Measurements from ENCODE around the gene RRP9.
A peak's percentile ranks its signal among the peaks of the same experiment; 100 is the strongest.

The RRP9 gene

DNA sequence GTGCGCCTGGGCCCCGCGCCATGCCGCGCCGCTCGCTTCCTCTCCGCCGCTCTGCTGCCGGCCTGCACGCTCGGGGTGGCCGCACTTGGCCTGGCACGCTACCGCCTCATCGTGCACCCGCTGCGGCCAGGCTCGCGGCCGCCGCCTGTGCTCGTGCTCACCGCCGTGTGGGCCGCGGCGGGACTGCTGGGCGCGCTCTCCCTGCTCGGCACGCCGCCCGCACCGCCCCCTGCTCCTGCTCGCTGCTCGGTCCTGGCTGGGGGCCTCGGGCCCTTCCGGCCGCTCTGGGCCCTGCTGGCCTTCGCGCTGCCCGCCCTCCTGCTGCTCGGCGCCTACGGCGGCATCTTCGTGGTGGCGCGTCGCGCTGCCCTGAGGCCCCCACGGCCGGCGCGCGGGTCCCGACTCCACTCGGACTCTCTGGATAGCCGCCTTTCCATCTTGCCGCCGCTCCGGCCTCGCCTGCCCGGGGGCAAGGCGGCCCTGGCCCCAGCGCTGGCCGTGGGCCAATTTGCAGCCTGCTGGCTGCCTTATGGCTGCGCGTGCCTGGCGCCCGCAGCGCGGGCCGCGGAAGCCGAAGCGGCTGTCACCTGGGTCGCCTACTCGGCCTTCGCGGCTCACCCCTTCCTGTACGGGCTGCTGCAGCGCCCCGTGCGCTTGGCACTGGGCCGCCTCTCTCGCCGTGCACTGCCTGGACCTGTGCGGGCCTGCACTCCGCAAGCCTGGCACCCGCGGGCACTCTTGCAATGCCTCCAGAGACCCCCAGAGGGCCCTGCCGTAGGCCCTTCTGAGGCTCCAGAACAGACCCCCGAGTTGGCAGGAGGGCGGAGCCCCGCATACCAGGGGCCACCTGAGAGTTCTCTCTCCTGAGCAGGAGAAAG, 14.4 kb upstream of the RRP9 start:
- Histone ChIP-seq H3K27ac (ENCODE audit: low read depth in 2 of 2, low read length in 2 of 2) (peak overlapping the region in 1 of 2 donors; percentile 32), H3K27me3 (ENCODE audit: control insufficient read depth in 2 of 2, insufficient read depth in 2 of 2, low read length in 2 of 2) (peaks cover 0 to 7% of the 10 kb centered on the region in 2 donors), H3K4me3 (ENCODE audit: low read length in 2 of 2) (peak overlapping the region; percentile 44 to 48), H3K4me1 (ENCODE audit: control insufficient read depth in 2 of 2, insufficient read depth in 2 of 2, low read length in 2 of 2) (no peaks in the 10 kb centered on the region), H3K36me3 (ENCODE audit: control insufficient read depth in 2 of 2, insufficient read depth in 2 of 2, low read length in 2 of 2) (peaks cover 2% of the 10 kb centered on the region in 2 donors), H3K9ac (ENCODE audit: low read depth in 1 of 2, low read length in 2 of 2) (peak overlapping the region in 1 of 2 donors; percentile 49), H3K9me3 (ENCODE audit: control insufficient read depth in 2 of 2, low read length in 2 of 2) (no peaks in the 10 kb centered on the region)

DNA sequence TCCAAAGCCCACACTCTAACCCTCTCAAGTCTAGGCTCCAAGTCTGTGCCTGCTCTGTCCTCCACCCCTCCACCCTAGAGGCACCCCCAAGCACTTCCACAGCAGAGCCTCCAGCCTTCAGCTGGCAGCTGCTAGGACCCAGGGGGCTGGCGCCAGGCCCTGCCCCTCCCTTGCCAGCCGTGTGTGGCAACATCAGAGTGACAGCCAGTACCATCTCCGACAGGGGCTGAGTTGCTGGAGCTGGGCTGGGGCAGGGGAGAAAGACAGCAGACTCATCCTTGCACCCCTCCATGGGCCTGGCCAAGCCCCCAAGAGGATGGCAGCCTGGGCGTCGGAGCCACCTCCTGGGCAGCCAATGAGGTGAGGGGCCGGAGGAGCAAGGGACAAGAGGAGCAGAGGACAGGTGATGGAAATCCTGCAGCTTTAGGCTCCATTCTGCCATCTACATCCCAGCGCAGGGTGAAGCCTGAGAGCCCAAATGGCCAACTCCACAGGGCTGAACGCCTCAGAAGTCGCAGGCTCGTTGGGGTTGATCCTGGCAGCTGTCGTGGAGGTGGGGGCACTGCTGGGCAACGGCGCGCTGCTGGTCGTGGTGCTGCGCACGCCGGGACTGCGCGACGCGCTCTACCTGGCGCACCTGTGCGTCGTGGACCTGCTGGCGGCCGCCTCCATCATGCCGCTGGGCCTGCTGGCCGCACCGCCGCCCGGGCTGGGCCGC, 13.6 kb upstream of the RRP9 start, which contains the start of gene GPR62:
GPR62 (plus strand) TSS at position 207 of the 718 bp plus-strand sequence; CDS start at position 479, 272 bp downstream.
- no peaks in the 10 kb centered on the region for H3K9me3 ChIP-seq (ENCODE audit: control insufficient read depth in 2 of 2, low read length in 2 of 2)
- H3K4me3 ChIP-seq (ENCODE audit: low read length in 2 of 2), result peak within 1 kb of the TSS; percentile 44 to 48
- H3K27ac ChIP-seq (ENCODE audit: low read depth in 2 of 2, low read length in 2 of 2), result peak within 1 kb of the TSS in 1 of 2 donors; percentile 32
- no peaks in the 10 kb centered on the region for H3K4me1 ChIP-seq (ENCODE audit: control insufficient read depth in 2 of 2, insufficient read depth in 2 of 2, low read length in 2 of 2)
- peak within 1 kb of the TSS in 1 of 2 donors; percentile 49 for H3K9ac ChIP-seq (ENCODE audit: low read depth in 1 of 2, low read length in 2 of 2)
- H3K27me3 ChIP-seq (ENCODE audit: control insufficient read depth in 2 of 2, insufficient read depth in 2 of 2, low read length in 2 of 2), result peaks cover 0 to 7% of the 10 kb centered on the region in 2 donors
- peaks cover under 1 to 2% of the 10 kb centered on the region in 2 donors for H3K36me3 ChIP-seq (ENCODE audit: control insufficient read depth in 2 of 2, insufficient read depth in 2 of 2, low read length in 2 of 2)

DNA sequence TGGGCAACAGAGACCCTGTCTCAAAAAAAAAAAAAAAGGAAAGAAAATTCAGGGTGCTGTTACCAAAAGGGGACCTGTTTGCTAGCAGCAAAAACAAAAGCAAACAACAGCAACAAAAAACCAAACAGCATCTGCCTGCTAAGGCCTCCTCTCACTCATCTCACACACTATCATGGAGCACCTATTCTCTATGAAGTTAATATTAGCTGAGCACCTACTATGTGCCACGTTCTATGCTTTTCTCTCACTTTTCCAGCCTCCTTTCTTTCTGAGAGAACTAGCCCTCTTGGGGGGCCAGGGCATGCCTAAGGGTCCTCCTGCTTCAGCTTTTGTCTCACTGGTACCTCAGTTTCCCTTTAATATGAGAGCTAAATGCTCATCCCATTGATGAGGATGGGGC, 13.0 kb upstream of the RRP9 start:
- H3K4me3 ChIP-seq (ENCODE audit: low read length in 2 of 2), result no peak overlapping the region

DNA sequence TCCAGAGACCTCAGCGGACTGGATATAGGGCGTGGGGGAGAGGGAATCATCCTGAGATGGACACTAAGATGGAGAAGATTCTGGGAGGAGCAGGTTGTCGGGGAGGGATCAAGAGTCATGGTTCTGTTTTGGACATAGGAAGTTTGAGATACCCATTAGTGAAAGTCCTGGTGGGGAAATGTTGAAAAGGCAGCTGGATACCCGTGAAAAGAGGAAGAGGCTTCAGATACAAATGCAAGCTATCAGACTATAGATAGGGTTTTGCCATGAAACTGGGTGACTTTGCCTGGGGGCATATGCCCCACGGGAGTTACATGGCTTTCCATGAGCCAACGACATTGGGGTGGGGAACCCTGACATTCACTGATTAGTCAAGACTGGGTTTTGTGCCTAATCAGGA, 12.4 kb upstream of the RRP9 start:
- peaks cover 0 to 1% of the 10 kb centered on the region in 2 donors for H3K36me3 ChIP-seq (ENCODE audit: control insufficient read depth in 2 of 2, insufficient read depth in 2 of 2, low read length in 2 of 2)
- H3K27me3 ChIP-seq (ENCODE audit: control insufficient read depth in 2 of 2, insufficient read depth in 2 of 2, low read length in 2 of 2), result peaks cover 0 to 7% of the 10 kb centered on the region in 2 donors
- H3K9me3 ChIP-seq (ENCODE audit: control insufficient read depth in 2 of 2, low read length in 2 of 2), result no peaks in the 10 kb centered on the region
- no peak overlapping the region for H3K9ac ChIP-seq (ENCODE audit: low read depth in 1 of 2, low read length in 2 of 2)
- H3K4me1 ChIP-seq (ENCODE audit: control insufficient read depth in 2 of 2, insufficient read depth in 2 of 2, low read length in 2 of 2), result no peaks in the 10 kb centered on the region
- no peak overlapping the region for H3K27ac ChIP-seq (ENCODE audit: low read depth in 2 of 2, low read length in 2 of 2)
- H3K4me3 ChIP-seq (ENCODE audit: low read length in 2 of 2), result no peak overlapping the region

More for the DNA sequence above, 13.0 kb upstream of the RRP9 start:
- Histone ChIP-seq H3K36me3 (ENCODE audit: control insufficient read depth in 2 of 2, insufficient read depth in 2 of 2, low read length in 2 of 2) (peaks cover 0 to 2% of the 10 kb centered on the region in 2 donors), H3K9ac (ENCODE audit: low read depth in 1 of 2, low read length in 2 of 2) (no peak overlapping the region), H3K9me3 (ENCODE audit: control insufficient read depth in 2 of 2, low read length in 2 of 2) (no peaks in the 10 kb centered on the region), H3K4me1 (ENCODE audit: control insufficient read depth in 2 of 2, insufficient read depth in 2 of 2, low read length in 2 of 2) (no peaks in the 10 kb centered on the region), H3K27ac (ENCODE audit: low read depth in 2 of 2, low read length in 2 of 2) (no peak overlapping the region), H3K27me3 (ENCODE audit: control insufficient read depth in 2 of 2, insufficient read depth in 2 of 2, low read length in 2 of 2) (peaks cover 0 to 7% of the 10 kb centered on the region in 2 donors)

DNA sequence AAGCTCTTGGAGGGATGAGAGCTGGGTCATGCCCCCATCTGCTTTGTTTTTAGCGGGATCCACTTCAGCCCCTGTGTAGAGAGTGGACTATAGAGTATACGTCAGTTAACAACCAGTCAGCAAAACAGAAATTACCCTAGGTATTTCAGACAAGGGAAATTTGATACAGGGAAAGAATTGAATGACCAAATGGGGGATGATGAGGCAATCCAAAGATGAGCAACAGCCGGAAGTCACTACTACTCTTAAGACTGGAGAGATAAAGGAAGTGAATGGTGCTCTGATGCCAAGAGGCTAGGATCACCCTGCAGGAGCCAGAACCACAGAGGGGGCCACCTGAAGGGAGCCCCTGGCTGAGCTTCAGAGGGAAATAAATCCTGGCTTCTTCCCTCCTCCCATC, 11.7 kb upstream of the RRP9 start:
- H3K27ac ChIP-seq (ENCODE audit: low read depth in 2 of 2, low read length in 2 of 2), result no peak overlapping the region
- H3K4me3 ChIP-seq (ENCODE audit: low read length in 2 of 2), result no peak overlapping the region
- H3K9me3 ChIP-seq (ENCODE audit: control insufficient read depth in 2 of 2, low read length in 2 of 2), result no peaks in the 10 kb centered on the region
- H3K36me3 ChIP-seq (ENCODE audit: control insufficient read depth in 2 of 2, insufficient read depth in 2 of 2, low read length in 2 of 2), result no peaks in the 10 kb centered on the region
- peaks cover 0 to 7% of the 10 kb centered on the region in 2 donors for H3K27me3 ChIP-seq (ENCODE audit: control insufficient read depth in 2 of 2, insufficient read depth in 2 of 2, low read length in 2 of 2)
- no peak overlapping the region for H3K9ac ChIP-seq (ENCODE audit: low read depth in 1 of 2, low read length in 2 of 2)
- H3K4me1 ChIP-seq (ENCODE audit: control insufficient read depth in 2 of 2, insufficient read depth in 2 of 2, low read length in 2 of 2), result no peaks in the 10 kb centered on the region

DNA sequence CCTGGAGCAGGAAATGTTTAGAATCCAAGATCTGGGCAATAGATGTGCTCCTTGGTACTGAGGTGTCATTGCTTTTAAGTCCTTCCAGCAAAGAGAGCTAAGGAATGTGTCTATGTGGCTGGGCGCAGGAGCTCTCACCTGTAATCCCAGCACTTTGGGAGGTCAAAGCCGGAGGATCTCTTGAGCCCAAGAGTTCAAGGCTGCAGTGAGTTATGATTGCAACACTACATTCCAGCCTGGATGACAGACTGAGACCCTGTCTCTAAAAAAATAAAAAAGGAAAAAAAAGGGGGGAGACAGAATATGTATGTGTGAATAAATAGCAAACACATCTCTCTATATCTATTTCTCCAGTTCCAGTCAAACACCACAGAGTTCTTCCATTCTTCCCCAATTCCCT, 9.2 kb upstream of the RRP9 start:
- H3K36me3 ChIP-seq (ENCODE audit: control insufficient read depth in 2 of 2, insufficient read depth in 2 of 2, low read length in 2 of 2), result peaks cover 0 to 2% of the 10 kb centered on the region in 2 donors
- H3K9ac ChIP-seq (ENCODE audit: low read depth in 1 of 2, low read length in 2 of 2), result no peak overlapping the region
- no peaks in the 10 kb centered on the region for H3K4me1 ChIP-seq (ENCODE audit: control insufficient read depth in 2 of 2, insufficient read depth in 2 of 2, low read length in 2 of 2)
- H3K4me3 ChIP-seq (ENCODE audit: low read length in 2 of 2), result no peak overlapping the region
- no peak overlapping the region for H3K27ac ChIP-seq (ENCODE audit: low read depth in 2 of 2, low read length in 2 of 2)
- H3K9me3 ChIP-seq (ENCODE audit: control insufficient read depth in 2 of 2, low read length in 2 of 2), result no peaks in the 10 kb centered on the region
- H3K27me3 ChIP-seq (ENCODE audit: control insufficient read depth in 2 of 2, insufficient read depth in 2 of 2, low read length in 2 of 2), result peaks cover 0 to 7% of the 10 kb centered on the region in 2 donors

DNA sequence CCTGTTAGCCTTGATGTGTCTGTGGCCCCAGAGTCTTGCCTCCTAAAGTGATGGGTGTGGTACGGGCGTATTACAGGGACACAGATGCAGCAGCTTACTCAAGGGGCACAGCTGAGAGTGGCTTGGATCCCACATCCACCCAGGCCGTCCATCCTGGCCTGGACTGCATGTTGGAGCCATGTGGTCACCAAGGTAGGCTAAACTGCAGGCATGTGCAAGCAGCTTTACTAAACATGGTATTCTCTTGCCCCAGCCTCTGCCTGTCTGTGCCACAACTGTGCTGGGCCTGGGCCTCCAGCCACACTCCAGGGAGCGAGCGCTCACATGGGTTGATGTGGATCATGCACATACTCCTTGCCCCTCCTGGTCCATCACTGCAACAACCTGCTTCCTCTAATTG, 7.4 kb upstream of the RRP9 start:
- Histone ChIP-seq H3K27me3 (ENCODE audit: control insufficient read depth in 2 of 2, insufficient read depth in 2 of 2, low read length in 2 of 2) (no peaks in the 10 kb centered on the region), H3K9ac (ENCODE audit: low read depth in 1 of 2, low read length in 2 of 2) (no peak overlapping the region), H3K27ac (ENCODE audit: low read depth in 2 of 2, low read length in 2 of 2) (no peak overlapping the region), H3K4me3 (ENCODE audit: low read length in 2 of 2) (no peak overlapping the region), H3K36me3 (ENCODE audit: control insufficient read depth in 2 of 2, insufficient read depth in 2 of 2, low read length in 2 of 2) (peaks cover 3% of the 10 kb centered on the region in 2 donors), H3K9me3 (ENCODE audit: control insufficient read depth in 2 of 2, low read length in 2 of 2) (no peaks in the 10 kb centered on the region), H3K4me1 (ENCODE audit: control insufficient read depth in 2 of 2, insufficient read depth in 2 of 2, low read length in 2 of 2) (no peaks in the 10 kb centered on the region)

DNA sequence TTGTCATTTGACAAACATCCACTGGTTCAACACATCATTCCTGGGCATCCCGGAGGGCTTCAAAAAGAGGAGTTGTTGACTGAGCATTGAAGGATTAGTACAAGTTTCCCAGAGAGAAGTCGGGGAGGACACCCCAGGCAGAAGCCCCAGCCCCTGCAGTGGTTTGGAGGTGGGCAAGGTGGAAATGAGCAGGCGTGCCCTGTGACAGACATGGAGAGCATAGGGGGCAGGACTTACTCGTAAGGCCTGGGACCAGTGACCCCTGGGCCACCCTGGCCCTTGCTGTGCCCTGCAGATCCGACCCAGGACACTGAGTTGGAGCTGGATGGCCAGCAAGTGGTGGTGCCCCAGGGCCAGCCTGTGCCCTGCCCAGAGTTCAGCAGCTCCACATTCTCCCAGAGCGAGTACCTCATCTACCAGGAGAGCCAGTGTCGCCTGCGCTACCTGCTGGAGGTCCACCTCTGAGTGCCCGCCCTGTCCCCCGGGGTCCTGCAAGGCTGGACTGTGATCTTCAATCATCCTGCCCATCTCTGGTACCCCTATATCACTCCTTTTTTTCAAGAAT, 6.4 kb upstream of the RRP9 start:
- Histone ChIP-seq H3K9me3 (ENCODE audit: control insufficient read depth in 2 of 2, low read length in 2 of 2) (no peaks in the 10 kb centered on the region), H3K36me3 (ENCODE audit: control insufficient read depth in 2 of 2, insufficient read depth in 2 of 2, low read length in 2 of 2) (peaks cover 3% of the 10 kb centered on the region in 2 donors), H3K4me3 (ENCODE audit: low read length in 2 of 2) (no peak overlapping the region), H3K4me1 (ENCODE audit: control insufficient read depth in 2 of 2, insufficient read depth in 2 of 2, low read length in 2 of 2) (peaks cover 5 to 6% of the 10 kb centered on the region in 2 donors), H3K9ac (ENCODE audit: low read depth in 1 of 2, low read length in 2 of 2) (no peak overlapping the region), H3K27me3 (ENCODE audit: control insufficient read depth in 2 of 2, insufficient read depth in 2 of 2, low read length in 2 of 2) (no peaks in the 10 kb centered on the region), H3K27ac (ENCODE audit: low read depth in 2 of 2, low read length in 2 of 2) (no peak overlapping the region)

DNA sequence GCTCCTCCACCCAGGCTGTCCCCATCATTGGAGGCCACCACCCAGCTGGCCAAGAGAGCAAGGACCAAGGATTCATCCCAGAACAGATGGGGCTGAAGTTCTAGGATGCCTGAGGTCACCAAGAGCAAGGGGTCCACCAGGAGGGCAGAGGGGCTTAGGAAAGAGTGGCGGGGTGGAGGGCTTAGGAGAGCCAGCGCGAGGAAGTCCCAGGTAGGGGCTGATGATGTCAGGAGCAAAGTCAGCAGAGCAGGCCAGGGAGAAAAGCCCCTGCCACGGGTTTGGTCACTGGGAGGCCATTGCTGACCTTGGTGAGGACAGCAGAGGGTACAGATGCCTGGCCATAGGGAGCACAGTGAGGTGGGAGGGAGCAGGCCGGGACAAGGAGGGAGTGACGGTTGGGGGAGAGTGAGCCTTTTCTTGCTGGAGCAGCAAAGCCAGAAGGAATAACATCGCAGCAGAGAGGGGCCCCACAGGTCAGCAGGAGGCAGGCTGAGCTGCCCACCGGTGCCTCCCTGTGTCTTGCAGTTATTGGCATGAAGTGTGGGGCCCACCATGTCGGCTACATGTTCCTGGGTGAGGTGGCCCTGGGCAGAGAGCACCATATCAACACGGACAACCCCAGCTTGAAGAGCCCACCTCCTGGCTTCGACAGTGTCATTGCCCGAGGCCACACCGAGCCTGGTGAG, 5.7 kb upstream of the RRP9 start:
- Histone ChIP-seq H3K4me3 (ENCODE audit: low read length in 2 of 2) (no peak overlapping the region), H3K36me3 (ENCODE audit: control insufficient read depth in 2 of 2, insufficient read depth in 2 of 2, low read length in 2 of 2) (peaks cover 3% of the 10 kb centered on the region in 2 donors), H3K9ac (ENCODE audit: low read depth in 1 of 2, low read length in 2 of 2) (no peak overlapping the region), H3K27me3 (ENCODE audit: control insufficient read depth in 2 of 2, insufficient read depth in 2 of 2, low read length in 2 of 2) (no peaks in the 10 kb centered on the region), H3K27ac (ENCODE audit: low read depth in 2 of 2, low read length in 2 of 2) (no peak overlapping the region), H3K9me3 (ENCODE audit: control insufficient read depth in 2 of 2, low read length in 2 of 2) (no peaks in the 10 kb centered on the region), H3K4me1 (ENCODE audit: control insufficient read depth in 2 of 2, insufficient read depth in 2 of 2, low read length in 2 of 2) (peaks cover 12% of the 10 kb centered on the region in 2 donors)
